B cell (primary cell): Measurements from ENCODE around the gene GNB5.

Experiments
- CTCF ChIP-seq: fragments of 200-600 bp; IDR thresholded peaks from one replicate; pipeline ENCODE4 v1.8.0; 2022; ENCODE audit warnings: antibody characterized with exemption, mild to moderate bottlenecking
- EZH2 ChIP-seq: IDR thresholded peaks from 2 replicates; pipeline ENCODE4 v1.6.1; 2012; ENCODE audit warnings: borderline replicate concordance, low read depth, mild to moderate bottlenecking, moderate library complexity, low read length; ENCODE audit not compliant: insufficient read depth, poor library complexity, severe bottlenecking

- no peak for TF ChIP-seq CTCF
- no peak for TF ChIP-seq EZH2
These were observed 44.9 kb downstream of the GNB5 start for GRCh38 chr15:52146261-52146660.
